ENCODE measurements around the gene BEGAIN.

DNA sequence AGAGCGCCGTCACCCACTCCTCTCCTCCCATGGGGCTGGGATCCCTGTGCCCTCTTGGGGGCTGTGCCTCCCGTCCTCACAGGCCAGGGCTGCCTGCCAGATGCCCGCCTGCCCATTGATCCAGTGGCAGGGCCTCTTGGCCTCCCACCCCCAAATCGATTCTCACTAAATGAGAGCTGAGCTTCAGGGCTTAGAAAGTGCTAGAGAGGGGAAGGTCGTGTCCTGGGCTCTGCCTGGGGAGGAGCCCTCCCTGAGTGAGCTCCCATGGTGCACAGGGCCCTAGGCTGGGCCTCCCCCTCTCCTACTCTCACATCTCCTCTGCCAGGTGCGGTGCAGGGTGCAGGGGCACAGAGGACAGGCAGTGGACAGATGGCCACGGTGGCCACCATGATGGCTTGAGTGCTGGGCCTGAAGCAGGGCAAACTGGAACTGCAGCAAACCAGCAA, 9.2 kb downstream of the BEGAIN start:
- TF ChIP-seq POLR2A (IDR thresholded peaks at IDR 0.05; ENCODE audit: low read length) (no peak), GATA1 (IDR thresholded peaks at IDR 0.05; ENCODE audit: low read depth, low read length) (no peak)
